ENCODE data around the gene D2HGDH. TPM values are rescaled to one million over a fixed set of nuclear protein-coding genes. Genes with fewer than 3 reads are reported as not detected.
"Not testable (repeated sequence)": the region's sequence is repeated elsewhere in the genome, so short reads cannot be mapped to it uniquely, and the experiment has no call there.

D2HGDH gene
- polyA plus RNA-seq, 4 donors = 27.3 to 59.6 (median 41.1) TPM

DNA sequence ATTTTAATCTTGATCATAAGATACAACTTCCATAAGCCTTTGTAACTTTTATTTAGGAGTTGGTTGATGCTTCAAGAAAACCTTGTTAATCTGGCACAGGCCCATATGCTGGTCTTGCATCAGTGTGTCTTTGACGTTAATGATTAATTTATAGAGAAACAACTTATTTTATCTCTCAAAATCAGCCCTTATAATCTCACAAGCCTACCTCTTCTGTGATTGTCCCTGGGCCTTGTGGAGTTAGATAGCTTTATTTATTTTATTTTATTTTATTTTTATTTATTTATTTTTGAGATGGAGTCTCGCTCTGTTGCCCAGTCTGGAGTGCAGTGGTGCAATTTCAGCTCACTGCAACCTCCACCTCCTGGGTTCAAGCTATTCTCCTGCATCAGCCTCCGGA is 47.6 kb downstream of the D2HGDH start:
- not testable (repeated sequence) for DNase-seq (ENCODE audit: low read depth in 4 of 4, low spot score in 2 of 4)

DNA sequence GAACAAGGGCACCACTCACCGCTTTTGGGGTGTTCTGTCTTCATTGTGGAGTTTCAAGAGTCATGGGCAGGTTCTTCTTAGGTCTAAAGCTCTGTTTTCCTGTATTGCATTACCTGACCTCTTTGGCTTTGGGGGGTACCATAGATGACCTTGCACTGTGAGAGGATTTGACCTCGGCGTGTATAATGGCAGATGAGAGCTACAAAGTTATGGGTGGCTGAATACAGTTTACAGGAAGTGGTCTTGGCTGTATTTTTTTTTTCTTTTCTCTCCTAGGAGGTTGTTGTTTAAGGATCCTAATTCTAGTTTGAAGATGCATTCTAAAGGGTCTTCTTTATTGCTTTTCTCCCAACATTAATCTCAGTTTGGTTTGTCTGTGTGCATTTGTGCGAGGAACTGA is 53.7 kb downstream of the D2HGDH start:
- no peak for DNase-seq (ENCODE audit: low read depth in 4 of 4, low spot score in 2 of 4)

DNA sequence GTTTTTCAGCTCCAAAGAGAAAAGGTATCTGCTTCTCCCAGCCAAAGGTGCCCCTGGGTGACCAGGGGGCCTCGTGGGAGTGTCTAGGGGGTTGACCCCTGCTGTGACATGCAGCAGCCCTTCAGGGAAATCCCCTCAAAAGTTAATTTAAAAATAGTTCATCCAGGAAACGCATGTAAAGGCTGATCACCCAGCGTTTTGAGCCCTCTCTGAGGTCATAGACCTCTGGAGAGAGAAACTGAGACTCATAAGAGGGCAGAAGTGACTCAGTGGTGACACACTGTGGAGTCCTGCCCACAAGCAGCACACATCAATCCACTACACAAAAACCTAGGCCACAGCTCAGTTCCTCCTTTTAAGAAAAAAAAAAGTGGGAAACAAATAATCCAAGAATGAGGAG is 54.1 kb downstream of the D2HGDH start:
- no peak for DNase-seq (ENCODE audit: low read depth in 4 of 4, low spot score in 2 of 4)

DNA sequence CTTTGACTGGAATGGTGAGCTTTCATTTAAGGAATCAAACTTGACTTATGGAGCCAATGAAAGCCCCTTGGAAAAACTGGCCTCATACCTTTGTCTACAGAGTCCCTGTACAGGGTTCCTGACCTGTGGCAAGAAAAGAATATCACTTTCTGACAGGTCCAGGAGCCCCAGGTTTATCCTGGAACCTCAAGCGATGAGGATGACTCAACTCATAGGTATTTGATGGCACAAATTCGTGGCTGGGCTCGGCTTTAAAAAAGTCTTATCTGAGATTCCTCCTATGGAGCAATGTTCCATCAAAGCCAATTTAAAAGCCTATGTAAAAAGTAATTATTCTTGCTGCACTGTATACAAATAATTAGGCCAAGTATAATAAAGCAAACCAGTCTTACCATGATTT is 57.0 kb downstream of the D2HGDH start:
- not testable (repeated sequence) for DNase-seq (ENCODE audit: low read depth in 4 of 4, low spot score in 2 of 4)

DNA sequence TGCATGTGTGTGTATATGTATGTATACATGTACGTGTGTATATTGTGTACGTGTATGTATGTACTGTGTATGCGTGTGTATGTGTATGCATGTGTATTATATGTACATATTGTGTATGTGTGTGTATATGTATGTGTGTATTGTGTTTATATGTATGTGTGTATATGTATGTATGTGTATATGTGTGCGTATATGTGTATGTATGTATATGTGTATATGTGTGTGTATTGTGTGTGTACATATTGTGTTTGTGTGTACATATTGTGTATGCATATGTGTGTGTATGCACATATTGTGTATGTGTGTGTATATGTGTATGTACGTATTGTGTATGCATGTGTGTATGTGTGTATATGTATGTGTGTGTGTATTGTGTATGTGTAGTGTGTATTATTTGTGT is 59.0 kb downstream of the D2HGDH start:
- no peak for DNase-seq (ENCODE audit: low read depth in 4 of 4, low spot score in 2 of 4)

DNA sequence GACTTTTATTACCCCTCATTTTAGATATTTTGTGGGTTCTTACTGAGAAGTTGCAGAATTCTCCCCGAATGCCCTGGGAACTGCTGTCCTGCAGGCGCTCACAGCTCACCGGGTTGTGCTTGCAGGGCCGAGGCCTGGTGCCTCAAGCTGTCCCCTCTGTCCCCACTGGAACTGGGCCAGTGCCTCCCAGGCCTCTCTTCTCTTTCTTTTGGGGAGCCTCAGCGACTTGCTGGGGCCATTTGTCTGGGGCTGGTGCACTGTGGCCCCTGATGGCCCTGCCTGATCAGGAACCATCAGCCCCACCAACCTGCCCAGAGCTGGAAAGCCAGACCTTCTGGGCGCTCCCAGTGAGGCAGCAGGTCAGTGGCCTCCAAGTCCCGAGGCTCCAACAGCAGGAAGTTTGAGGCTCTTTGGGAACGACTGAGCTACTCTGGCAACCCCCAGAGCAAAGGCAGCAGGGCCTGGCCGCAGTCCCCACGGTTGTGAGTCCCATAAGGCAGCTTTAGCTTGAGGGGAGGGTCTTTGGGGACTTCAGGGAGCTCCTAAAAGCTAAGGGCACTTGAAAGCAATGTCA is 59.9 kb downstream of the D2HGDH start:
- no peak for DNase-seq (ENCODE audit: low read depth in 4 of 4, low spot score in 2 of 4)

DNA sequence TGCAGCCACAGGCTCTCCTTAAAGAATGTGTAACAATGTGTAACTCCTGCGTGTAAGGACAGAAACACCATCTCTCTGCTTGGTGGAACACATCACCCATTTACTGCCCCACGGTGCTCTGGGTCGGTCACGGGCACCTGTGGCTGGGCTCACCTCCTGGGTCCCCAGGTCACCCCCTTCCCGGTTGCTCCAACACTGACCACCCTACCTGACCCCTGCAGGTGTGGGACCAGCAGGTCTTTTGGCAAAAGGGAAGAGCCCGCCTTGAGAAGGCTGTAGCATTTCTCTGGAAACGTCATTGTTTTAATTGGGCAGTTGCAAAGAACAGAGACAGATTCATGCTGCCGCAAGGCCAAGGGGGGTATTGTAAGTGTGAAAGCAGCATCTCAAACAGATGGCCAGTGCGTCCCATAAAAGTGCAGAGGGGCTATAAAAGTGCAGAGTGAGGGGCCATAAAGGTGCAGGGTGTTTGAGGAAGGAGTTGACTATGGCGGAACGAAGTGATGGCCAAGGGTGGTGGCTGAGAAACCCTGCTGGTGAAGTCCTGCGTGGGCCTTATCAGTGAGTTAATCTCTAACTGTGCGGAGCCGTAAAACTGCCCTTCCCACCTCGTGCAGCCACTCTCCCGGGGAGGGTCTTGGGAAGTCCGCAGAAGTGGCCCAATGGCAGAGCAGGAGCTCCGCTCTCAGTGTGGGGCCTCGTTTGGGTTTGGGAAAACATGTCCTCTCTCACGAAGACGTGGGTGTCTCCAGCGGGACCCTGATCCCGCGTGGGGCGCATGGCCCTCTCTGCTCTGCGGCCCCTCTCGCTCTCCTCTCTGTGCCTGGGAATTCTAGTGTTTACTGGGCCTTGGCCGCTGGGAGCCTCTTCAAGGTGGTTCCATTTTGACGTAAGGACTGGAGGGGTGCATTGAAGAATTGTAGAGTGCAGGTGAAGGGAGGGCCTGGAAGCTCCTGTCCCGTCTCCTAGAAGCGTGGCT is 60.9 kb downstream of the D2HGDH start:
- no peak for DNase-seq (ENCODE audit: low read depth in 4 of 4, low spot score in 2 of 4)

DNA sequence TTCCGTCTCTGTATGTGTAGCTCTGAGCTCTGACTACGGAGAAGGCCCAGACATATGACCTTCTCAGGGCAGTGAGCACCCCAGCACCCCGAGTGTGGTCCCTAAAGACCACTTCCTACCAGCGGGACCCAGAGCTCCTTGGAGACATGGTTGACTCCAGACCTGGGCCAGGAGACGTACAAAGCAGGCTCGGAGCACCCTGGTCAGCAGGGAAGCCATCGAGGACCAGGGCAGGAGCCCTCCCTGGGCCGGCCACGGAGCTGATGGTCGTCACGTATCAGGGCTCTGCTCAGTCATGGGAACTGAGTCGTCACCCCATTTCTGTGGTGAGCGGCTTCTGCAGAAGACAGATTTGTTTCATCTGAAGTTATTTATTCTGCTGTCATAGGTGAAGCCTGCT is 61.8 kb downstream of the D2HGDH start:
- no peak for DNase-seq (ENCODE audit: low read depth in 4 of 4, low spot score in 2 of 4)

DNA sequence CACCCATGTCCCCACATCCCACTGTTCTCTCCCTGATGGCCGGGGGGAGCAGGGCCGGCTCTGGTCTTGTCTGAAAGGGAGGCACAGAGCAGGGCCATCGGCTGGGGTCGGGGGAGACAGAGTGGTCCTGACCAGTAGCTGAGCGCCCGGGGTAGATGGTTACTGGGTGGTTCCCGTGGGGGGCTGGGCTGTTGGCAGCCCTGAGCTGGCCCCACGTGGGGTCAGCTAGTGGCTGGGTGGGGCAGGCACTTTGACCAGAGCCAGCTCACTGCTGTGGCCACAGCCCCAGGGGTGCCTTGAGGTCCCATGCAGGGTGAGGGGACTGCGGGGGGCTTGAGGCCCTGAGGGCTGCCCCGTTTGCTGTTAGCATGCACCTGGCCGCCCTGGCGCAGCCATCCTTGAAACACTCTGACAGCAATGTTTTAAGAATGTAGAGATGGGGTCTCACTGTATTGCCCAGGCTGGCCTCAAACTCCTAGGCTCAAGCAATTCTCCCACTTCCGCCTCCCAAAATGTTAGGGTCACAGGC is 62.2 kb downstream of the D2HGDH start:
- no peak for DNase-seq (ENCODE audit: low read depth in 4 of 4, low spot score in 2 of 4)

DNA sequence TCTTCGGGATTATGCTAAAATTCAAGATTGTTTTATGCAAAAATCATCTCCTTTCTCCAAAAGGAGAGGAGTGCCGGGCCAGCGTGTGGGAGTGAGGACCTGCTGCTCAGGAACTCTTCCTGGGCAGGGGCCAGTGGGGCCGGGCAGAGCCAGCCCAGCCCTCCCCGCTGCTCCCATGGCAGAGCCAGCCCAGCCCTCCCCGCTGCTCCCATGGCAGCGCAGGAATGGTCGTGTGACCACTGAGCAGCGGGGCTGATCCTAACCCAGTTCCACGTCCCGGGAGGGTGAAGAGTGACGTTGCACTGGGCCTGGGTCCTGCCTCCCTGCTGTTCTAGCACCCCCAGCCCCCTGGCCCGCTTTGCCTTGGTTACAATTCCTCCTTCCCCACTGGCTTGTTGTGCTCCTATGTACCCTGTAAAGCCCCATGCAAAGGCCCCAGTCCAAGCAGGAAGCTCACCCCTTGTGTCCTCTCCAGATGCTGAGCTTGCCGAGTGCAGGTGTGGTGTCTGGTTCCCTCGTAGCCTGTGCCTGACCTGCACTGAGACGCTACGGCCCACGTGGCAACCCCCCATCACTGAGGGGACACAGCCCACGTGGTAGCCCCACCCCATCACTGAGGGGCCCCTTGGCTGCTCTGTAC is 63.1 kb downstream of the D2HGDH start:
- DNase-seq (ENCODE audit: low read depth in 4 of 4, low spot score in 2 of 4) = no peak

DNA sequence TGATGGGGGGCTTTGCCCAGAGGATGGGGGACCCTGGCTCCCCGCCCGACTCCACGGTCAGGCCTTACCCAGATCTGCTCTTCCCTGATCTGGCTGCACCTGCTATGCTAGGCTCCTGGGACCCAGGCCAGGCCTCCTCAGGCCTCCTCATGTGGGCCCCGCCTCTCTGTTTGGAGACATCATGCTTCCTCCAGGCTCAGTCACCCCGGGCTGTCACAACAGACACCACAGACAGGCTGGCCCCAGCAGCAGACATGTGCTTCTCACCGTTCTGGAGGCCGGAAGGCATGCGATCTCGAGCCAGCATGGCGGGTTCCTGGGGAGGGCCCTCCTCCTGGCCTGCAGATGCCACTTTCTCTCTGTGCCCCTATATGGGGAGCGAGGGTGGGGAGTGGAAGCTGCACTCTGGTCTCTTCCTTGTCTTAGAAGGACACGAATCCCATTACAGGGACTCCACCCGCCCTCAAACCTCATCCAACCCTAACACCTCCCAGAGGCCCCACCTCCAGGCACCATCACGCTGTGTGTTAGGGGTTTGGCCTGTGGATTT is 63.7 kb downstream of the D2HGDH start:
- DNase-seq (ENCODE audit: low read depth in 4 of 4, low spot score in 2 of 4) = no peak

DNA sequence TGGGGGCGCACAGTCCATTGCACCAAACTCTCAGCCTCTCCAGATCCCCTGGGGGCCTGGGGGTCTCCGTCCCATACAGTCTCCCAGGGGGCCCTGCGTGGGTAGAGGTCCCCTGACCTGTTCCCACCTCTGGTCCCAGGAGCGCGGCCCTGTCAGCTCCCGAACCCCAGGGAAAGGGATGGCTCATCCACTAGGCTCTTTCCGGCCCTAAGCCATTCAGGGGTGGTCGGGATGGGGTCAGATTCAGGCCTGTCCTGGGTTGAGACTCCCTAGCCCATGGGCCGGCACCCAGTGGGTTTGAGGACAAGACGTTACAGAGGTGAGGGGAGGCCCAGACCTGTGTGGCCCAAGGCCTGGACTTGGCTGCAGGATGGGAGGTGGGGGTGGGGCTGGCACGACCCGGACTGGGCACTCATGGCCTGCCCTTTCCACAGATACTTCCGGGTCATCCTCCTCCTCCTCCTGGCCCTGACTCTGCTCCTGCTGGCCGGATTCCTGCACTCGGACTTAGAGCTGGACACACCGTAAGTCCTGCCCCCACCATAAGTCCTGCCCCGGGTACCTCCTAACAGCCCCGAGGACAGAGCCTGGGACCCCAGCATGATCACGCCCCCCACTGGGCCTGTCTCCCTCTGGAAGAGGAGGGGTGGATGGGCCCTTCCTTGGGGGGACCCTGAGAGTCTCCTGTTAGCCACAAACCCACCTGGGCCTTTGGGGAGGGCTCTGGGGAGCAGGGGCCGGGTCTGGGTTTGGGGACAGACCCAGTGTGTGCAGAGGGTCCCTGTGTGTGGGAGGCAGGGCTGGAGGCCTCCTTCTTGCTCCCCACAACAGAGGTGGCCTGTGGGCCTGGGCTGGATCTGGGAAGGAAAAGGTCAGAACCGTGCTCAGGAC is 64.4 kb downstream of the D2HGDH start:
- DNase-seq (ENCODE audit: low read depth in 4 of 4, low spot score in 2 of 4) = no peak

DNA sequence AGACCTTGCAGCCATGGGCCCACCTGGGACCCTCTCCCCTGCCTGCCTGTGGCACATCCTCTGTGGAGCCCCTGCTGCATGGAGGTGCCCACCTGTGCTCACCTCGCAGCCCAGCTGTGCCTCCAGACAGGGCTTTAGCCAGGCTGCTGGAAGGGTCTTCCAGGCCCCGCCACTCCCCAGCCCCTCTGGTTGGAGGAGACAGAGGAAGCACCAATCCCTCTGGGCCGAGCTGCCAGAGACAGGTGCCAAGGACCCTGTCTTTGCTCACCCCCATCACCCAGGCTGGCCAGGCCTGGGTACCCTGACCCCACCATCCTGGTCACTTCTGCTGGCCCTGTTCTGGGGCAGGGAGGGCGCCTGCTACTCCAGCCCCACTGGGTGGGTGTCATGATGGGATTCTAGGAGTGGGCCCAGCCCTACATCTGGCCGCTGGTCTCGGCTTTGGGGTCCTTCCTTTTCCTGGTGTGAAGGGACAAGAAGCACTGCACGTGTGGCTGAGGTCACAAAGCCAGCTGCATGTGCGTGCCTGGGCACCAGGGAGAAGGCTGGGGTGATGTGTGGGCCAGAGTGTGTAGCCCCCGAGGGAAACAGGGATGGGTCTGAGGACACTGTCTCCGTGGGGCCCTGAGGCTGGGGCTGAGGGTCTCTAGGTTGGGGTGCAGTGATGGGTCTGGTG is 65.2 kb downstream of the D2HGDH start:
- DNase-seq (ENCODE audit: low read depth in 4 of 4, low spot score in 2 of 4) = no peak

DNA sequence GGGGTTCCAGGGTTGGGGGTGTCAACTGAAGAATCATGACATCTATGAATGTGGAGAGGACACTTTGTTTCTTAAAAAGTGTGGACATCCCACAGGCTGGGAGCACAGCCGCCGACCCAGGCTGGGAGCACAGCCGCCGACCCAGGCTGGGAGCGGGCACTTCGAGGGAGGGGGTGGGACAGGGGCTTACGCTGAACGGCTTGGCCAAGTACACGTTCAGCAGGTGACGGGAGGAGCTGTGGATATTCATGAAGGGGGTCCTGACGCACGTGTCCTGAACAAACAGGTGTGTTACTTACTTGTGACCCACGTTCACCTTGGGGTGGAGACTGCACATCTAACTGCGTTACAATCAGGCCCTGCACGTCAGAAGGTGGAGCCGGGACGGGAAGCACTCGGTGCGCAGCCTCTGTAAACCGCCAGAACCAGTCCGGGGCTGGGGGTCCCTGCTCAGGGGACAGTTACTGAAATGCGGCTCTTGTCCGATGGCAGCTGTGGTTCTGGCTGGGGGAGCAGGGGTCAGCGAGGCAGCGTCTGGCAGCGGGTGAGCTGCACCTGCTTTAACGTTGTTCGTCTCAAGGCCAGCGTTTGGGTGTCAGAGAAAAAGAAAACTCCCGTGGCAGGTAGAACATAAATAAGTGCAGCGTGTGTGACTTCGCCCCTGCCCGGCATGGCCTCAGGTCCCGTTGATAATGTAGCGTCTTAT is 65.9 kb downstream of the D2HGDH start:
- not testable (repeated sequence) for DNase-seq (ENCODE audit: low read depth in 4 of 4, low spot score in 2 of 4)

DNA sequence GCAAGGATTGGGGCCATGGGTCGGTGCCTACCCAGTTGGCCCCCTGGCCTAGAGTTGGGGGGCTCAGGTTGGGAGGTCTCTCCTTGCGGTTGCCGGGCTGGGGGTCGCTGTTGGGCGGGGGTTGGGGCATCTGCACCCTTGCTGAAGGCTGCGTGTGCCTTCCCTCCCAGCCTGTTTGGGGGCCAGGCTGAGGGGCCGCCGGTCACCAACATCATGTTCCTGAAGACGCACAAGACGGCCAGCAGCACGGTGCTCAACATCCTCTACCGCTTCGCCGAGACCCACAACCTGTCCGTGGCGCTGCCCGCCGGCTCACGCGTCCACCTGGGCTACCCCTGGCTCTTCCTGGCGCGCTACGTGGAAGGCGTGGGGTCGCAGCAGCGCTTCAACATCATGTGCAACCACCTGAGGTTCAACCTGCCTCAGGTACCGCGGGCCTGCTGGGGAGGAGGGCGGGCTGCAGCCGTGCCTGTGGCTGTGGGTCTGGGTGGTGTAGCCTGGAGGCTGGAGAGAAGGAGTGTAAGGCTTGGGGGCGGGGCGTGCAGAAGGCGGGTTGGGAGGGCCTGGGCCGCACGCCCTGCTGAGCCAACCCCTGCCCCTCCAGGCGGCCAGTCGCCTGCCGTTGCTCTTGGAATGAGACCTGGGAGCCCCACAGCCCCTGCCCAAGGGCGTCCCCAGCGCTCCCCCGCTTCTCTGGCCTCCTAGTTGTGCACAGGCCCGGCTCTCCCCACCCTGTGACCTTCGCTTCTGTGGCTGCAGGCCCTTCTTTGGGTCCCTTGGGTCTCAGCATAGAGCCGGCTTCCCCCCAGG is 67.4 kb downstream of the D2HGDH start:
- DNase-seq (ENCODE audit: low read depth in 4 of 4, low spot score in 2 of 4) = no peak

DNA sequence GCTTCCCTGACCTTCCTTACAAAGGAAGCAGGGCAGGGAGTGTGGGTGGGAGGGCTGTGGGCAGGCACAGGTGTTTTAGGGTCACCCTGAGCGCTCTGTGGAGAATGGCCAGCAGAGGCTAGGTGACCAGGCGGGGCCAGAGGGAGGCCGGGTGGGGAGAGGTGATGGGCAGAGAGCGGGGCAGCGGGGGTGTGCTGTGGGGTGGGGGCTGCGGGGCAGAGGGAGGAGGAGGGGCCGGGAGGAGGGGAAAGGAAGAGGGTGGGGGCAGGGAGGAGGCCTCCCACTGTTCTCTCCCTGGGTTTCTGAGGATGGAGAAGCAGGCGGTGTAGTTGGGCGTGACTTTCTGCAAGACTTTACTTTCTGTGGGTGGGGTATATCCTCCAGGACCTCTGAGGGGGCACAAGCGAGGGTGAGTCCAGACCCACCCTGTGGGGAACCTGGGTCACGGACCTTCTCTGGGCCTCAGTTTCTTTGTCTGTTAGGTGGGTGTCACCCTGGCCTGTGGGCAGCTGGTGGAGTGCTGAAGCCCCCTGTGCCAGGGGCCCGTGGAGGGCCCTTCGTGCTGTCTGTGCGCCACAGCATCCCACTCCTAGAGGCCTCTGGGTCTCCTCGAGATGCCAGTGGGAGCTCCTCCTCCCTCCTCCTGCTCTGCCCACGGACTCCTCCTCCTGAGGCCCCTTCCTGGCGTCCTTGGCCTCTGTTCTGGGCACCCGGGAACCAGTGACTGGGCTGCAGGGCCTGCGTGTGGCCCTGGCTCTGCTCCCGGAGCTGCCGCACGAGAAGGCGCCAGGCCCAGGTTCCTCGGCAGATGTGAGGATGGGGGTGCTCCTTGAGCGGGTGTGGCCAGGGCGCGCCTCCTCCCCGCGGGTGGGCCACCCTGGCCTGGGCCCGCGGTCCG is 68.2 kb downstream of the D2HGDH start:
- no peak for DNase-seq (ENCODE audit: low read depth in 4 of 4, low spot score in 2 of 4)

Measured in left renal cortex interstitium (tissue), 4 donors.